ENCODE measurements around the gene TMC1.

DNA sequence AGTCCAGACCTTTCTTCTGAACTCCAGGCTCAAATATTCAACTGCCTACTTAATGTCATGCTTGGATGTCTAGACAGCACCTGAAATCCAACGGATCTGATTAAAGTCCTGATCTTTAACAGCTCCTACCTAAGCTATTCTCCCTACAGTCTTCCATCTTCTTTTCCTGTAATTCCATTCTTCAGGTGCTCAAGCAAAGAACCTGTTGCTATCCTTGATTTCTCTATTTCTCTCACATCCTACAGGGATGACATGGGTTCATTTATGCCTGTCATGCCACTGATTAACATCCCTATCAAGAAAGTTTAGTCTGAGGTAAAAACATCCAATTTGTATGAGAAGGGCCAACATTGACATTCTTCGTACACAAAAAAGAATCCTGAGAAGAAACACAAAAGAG lies 163.2 kb downstream of the TMC1 start:
- no peak for TF ChIP-seq CTCF (conservative IDR thresholded peaks at IDR 0.05)
- TF ChIP-seq ZFX (IDR thresholded peaks at IDR 0.05), result no peak
